Measurements from ENCODE around the gene RIN1. TPM values are rescaled to one million over a fixed set of nuclear protein-coding genes. Genes with fewer than 3 reads are reported as not detected.

The RIN1 gene
- total RNA-seq, 1 donor from 2014 or later, result 0.93 TPM

DNA sequence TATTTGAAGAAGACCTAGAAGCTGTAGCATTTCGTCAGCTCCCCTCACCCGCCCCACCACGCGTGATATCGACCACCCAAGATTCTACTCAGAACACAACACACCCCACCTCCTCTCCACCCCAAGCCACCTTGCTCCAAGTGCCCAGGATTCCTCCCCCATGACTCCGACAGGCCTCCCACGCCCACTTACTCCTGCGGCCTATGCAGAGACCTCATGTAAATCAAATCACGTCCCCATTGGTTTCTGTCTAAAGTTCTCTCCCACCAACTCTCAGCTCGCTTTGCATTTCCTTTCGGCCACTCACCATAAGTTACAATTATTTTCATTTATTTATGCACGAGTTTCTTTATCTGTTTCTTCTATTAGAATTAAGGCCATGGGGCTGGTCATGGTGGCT is 33.6 kb downstream of the RIN1 start:
- no peak for ATAC-seq

DNA sequence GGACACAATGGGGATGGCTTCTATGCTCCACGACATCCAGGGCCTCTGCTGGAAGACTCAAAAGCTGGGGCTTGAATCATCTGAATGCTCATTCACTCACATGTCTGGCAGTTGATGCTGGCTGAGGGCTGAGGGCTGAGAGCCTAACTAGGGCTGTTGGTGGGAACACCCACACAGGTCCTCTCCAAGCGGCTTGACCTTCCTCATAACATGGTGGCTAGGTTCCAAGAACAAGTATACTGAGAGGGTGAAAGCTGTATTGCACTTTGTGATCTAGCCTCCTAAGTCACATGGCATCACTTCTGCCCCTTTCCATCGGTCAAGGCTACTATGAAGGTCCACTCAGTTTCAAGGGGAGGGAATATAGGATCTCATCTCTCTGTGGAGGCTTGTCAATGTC is 37.0 kb downstream of the RIN1 start:
- ATAC-seq, result peak; percentile 19
- no peak for DNase-seq (ENCODE audit: low spot score)

More for the DNA sequence above, 33.6 kb downstream of the RIN1 start:
- DNase-seq (ENCODE audit: low spot score), result no peak

DNA sequence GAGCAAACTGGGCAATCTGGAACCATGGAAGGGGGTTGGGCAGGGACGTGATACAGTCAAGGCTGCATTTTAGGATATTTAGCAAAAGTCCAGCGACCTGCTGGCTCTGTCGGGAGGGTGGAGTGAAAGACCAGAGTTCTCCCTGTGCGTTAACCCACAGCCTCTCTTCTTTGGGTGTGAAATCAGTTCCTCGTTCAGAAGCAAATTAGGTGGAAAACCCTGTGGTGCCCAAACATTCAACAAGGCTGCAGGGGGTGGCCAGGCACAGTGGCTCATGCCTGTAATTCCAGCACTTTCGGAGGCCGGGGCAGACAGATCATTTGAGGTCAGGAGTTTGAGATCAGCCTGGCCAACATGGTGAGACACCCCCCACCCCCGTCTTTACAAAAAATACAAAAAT is 38.6 kb downstream of the RIN1 start:
- no peak for DNase-seq (ENCODE audit: low spot score)
- no peak for ATAC-seq

GRCh38 chr11:66294626-66295620 is 41.3 kb downstream of the RIN1 start:
- DNase-seq (ENCODE audit: low spot score) (no peak), ATAC-seq (no peak)

DNA sequence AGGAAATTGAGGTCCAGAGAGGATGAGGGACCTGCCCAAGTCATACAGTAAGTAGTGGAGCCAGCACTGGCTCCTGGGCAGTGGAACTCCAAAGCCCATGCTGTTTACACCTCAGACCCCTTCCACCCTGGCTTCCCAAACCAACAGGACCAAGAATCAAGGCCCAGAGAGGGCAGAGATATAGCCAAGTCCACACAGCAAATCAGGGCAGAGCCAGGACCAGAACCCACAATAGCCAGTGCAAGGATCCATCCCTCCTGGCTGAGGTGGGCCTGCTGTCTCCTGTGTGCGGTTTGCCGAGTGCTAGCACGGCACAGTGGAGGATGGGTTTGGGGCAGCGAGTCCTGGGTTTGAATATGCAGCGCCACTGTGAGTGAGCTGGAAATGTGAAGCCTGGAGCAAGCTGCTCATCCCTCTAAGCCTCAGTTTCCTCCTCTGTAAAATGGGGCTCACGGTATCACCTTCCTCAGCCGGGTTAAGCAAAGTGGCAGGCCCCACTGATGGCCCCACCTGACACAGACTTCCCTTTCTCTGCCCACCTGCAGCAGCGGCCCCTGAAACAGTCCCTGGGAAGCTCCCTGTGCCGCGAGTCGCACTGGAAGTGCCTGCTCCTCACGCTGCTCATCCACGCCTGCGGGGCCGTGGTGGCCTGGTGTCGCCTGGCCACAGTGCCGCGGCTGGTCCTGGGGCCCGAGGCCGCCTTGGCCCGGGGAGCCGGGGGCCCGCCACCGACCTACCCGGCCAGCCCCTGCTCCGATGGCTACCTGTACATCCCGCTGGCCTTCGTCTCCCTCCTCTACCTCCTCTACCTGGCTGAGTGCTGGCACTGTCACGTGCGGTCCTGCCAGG is 42.2 kb downstream of the RIN1 start:
- DNase-seq (ENCODE audit: low spot score) (no peak), ATAC-seq (no peak)

DNA sequence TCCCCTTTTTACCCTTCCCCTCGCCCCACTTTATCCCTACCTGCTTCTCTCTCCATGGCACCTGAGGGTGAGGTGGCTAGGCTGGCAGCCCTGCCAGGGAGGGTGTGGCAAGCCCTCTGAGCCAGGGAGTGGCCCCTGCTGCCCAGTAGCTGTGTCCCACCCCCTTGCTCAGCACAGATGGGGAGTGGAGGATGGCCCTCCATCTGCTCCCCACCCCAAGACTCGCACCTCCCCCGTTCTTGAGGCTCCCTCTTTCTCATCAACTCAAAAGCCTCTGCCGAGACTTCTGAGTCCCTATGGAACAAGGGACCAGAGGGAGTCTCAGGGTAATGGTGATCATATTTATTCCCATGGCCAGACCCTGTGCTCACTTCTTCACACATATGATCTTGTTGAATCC is 42.9 kb downstream of the RIN1 start:
- ATAC-seq (no peak), DNase-seq (ENCODE audit: low spot score) (no peak)

GRCh38 chr11:66292543-66293332 is 43.5 kb downstream of the RIN1 start:
- ATAC-seq (no peak), DNase-seq (ENCODE audit: low spot score) (no peak)

- DNase-seq (ENCODE audit: low spot score) (no peak), ATAC-seq (peak; percentile 8)
Observed at GRCh38 chr11:66291706-66292542, 44.3 kb downstream of the RIN1 start, which contains the start of gene TMEM151A. Gene TMEM151A (plus strand): TSS chr11:66291894. CDS start chr11:66292014, 120 bp downstream.

GRCh38 chr11:66291303-66291705 is 44.9 kb downstream of the RIN1 start:
- DNase-seq (ENCODE audit: low spot score) (no peak), ATAC-seq (no peak)

DNA sequence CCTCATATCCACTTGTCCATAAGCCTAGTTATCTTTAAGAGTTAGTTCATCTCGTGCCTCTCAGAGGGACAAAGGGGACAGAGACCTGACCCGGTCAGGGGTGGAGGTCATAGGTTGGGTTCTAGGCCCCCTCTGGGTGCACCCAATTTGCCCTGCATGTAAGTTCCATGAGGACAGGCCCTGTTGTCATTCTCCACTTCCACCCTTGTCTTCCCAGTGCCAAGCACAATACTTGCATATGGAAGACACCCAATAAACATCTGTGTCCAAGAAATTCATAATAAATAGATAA is 46.0 kb downstream of the RIN1 start:
- ATAC-seq, result no peak
- no peak for DNase-seq (ENCODE audit: low spot score)

DNA sequence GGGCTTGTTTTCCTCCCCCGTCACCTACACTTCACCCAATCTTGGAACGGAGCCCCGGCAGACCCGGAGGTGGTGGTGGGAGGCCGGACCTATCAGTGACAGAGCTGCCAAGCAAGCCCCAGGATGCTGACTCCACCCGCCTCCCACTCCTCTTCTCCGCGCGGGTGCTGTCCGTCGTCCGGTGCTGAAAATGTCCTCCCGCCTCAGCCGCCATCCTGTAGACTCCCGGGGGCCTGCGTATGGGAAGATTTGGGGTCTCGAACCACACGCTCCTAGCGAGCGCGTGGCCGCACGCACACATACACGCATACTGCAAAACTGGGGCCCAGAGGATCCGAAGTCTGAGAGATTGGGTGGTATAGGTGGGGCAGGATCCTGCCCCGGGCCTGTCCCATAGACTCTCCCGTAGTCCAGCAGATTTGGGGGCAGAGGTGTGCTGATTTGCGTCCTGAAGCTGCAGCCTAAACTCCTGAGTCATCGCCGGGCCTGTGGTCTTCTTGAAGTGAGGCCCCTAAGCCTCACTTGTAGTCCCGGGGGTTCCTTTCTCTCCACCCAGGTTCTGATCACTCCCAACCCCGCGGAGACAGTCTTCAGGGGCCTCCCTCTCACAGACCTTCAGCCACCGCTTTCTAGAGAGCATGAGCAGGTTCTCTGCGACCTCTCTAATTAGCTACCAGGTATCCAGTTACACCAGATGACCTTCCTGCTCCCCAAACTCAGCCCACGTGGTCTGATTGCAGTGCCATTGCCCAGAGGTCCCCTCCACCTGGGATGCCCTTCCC is 46.5 kb downstream of the RIN1 start:
- ATAC-seq, result peak; percentile 44
- no peak for DNase-seq (ENCODE audit: low spot score)

GRCh38 chr11:66288671-66289547 is 47.3 kb downstream of the RIN1 start, which contains the start of gene YIF1A:
Gene YIF1A (minus strand): TSS chr11:66289143. CDS start chr11:66288985, 158 bp downstream.
- DNase-seq (ENCODE audit: low spot score), result peak; percentile 99
- peak; percentile 87 for ATAC-seq

DNA sequence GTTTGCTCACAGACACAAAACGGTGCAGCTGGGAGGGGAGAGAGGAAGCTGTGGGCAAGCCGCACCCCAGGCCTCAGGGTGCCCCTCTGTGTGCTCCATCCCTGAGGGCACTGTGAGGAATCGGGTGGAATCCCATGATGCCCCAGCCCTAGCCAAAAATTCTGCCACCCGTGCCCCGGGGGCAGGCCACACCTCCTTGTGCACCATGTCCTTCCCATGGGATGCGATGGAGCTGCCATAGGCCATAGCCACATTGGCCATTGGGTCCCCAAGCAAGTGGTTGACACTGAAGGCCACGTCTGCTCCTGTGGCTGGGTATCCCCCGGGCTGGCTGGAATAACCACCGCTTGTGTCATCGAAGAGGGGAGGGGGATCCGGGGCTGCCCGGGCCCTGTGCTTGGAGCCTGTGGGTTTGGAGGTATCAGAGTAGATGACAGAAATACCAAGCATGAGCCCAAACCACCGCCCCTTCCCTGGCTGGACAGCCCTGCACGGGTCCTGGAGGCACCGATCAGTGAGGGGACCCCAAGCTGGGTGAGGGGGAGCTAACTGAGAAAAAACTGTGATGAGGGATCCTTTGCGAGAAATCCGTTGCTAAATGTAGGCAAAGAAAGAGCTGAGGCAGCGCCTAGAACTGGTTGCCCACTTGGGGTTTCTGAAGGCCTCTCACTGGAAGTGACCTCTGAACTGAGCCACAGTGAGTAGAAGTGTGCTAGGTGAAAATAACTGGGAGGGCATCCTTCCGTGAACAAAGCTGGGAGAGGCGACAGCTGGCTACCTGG is 48.2 kb downstream of the RIN1 start:
- DNase-seq (ENCODE audit: low spot score), result no peak

DNA sequence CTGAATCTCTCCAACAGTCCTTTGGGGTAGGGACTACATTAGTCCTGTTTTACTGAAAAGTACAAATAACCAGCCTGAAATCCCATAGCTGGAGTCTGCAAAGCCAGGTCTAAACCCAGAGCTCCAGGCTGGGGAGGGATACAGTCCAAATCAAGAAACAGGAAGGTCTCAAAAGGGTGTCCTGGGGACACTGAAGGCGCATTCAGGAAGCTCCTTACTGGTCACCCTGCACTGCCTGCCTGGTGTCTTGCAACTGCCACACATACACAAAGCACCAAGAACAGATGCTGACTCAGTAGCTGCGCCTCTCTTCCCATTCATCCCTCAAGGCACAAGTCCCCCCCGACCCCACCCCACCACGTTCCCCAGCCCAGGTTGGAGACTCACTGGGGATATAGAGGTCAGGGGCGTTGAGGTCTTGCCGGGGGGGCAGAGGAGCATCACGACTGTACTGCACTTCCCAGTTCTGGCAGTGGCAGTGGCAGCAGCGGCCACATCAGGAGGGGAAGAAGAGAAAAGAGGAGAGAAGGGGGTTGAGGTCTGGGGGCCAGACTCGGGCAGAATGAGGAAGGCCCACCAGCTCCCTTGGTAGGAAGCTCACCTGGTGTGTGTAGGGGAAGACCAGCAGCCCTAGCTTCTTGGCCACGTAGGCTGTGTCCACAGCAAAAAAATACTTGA is 48.9 kb downstream of the RIN1 start:
- ATAC-seq, result no peak
- no peak for DNase-seq (ENCODE audit: low spot score)

More for the DNA sequence above, 48.2 kb downstream of the RIN1 start:
- peak; percentile 21 for ATAC-seq

- no peak for ATAC-seq
- no peak for DNase-seq (ENCODE audit: low spot score)
Observed at GRCh38 chr11:66286699-66287098, 49.5 kb downstream of the RIN1 start.

- no peak for DNase-seq (ENCODE audit: low spot score)
- no peak for ATAC-seq
Observed at GRCh38 chr11:66285250-66285947, 50.8 kb downstream of the RIN1 start.

Data from left lobe of liver (tissue), 2 donors.